A549 (cell line): ENCODE results near the gene SNRK. TPM values are rescaled to one million over a fixed set of nuclear protein-coding genes. Genes with fewer than 3 reads are reported as not detected.

Experiments used
- ATAC-seq, 2 experiments: fragments of 200-7000 bp in 1 of 2; fragments of >200 bp in 1 of 2; cut with Nextera tagmentation in 1 of 2; cut with Tn5 transposase in 1 of 2; 3 replicates each; pipeline versions ENCODE4 v1.8.0 to v1.9.1; 2018 to 2020; ENCODE audit warnings: mild to moderate bottlenecking in 1 of 2, moderate library complexity in 1 of 2
- CTCF ChIA-PET: fragments of 300-600 bp; sonication (Branson Sonifier 250); formaldehyde crosslinking; extraction: SDS; loops from one replicate; lab custom pipeline; 2021; ENCODE audit warnings: antibody characterized with exemption, inconsistent platforms; lab: Yijun Ruan, JAX
- POLR2A ChIA-PET: fragments of 350-600 bp; formaldehyde crosslinking; extraction: SDS; loops from one replicate; lab custom pipeline; 2021; ENCODE audit warnings: antibody characterized with exemption, inconsistent platforms; lab: Yijun Ruan, JAX
- DNase-seq, 2 experiments: peaks; one replicate each; pipeline versions ENCODE4 v3.0.0 to v3.0.0-alpha.2; 2011 to 2016; ENCODE audit warnings: low read depth in 1 of 2, low spot score in 1 of 2
- FAIRE-seq: peaks from 2 replicates; lab custom pipeline; 2011; peaks lifted over from hg19 to GRCh38; lab: Jason Lieb, UNC
- H3K27ac ChIP-seq, 2 experiments: fragments of >200 bp; sonication (Bioruptor Twin); formaldehyde crosslinking; 3 replicates each; pipeline ENCODE4 v1.5.1; 2016 to 2017
- H3K4me1 ChIP-seq: fragments of >200 bp; sonication (Bioruptor Twin); formaldehyde crosslinking; 3 replicates; pipeline ENCODE4 v1.6.1; 2016
- H3K4me2 ChIP-seq: fragments of >200 bp; sonication (Bioruptor Twin); formaldehyde crosslinking; 3 replicates; pipeline ENCODE4 v1.6.1; 2016
- H3K4me3 ChIP-seq: fragments of >200 bp; sonication (Bioruptor Twin); formaldehyde crosslinking; 3 replicates; pipeline ENCODE4 v1.5.1; 2016
- H3K9me3 ChIP-seq: fragments of >200 bp; sonication (Bioruptor Twin); formaldehyde crosslinking; 3 replicates; pipeline ENCODE4 v1.6.1; 2016
- BHLHE40 ChIP-seq: IDR thresholded peaks from 2 replicates; pipeline ENCODE4 v1.6.1; 2012; ENCODE audit warnings: low read depth, low read length, inconsistent platforms
- CHD2 ChIP-seq: fragments of 150-350 bp; IDR thresholded peaks from 2 replicates; pipeline ENCODE4 v1.6.1; 2014; ENCODE audit warnings: low read length; ENCODE audit not compliant: partially characterized antibody
- CHD4 ChIP-seq: fragments of 200-600 bp; sonication (generic); IDR thresholded peaks from 2 replicates; pipeline ENCODE4 v1.6.1; 2016; ENCODE audit warnings: antibody characterized with exemption, mild to moderate bottlenecking, borderline replicate concordance
- EHF ChIP-seq: fragments of 250-450 bp; sonication (Bioruptor Pico); IDR thresholded peaks from 2 replicates; pipeline ENCODE4 v1.5.0; 2020; ENCODE audit warnings: mild to moderate bottlenecking
- ESRRA ChIP-seq: fragments of 150-350 bp; IDR thresholded peaks from 2 replicates; pipeline ENCODE4 v1.6.1; 2014; ENCODE audit warnings: mild to moderate bottlenecking, low read length, borderline replicate concordance
- FOSL2 ChIP-seq, 2 experiments: fragments of 450-650 bp in 1 of 2; fragments of >200 bp in 1 of 2; sonication (Bioruptor Twin) in 1 of 2; formaldehyde crosslinking; IDR thresholded peaks; 2 replicates each; pipeline versions ENCODE4 v1.5.0 to v1.6.1; 2016 to 2020; ENCODE audit warnings: mild to moderate bottlenecking in 1 of 2, moderate library complexity in 1 of 2
- FOXS1 ChIP-seq: fragments of 250-450 bp; sonication (Bioruptor Pico); IDR thresholded peaks from 2 replicates; pipeline ENCODE4 v1.5.0; 2020; ENCODE audit warnings: mild to moderate bottlenecking, moderate library complexity
- HDAC2 ChIP-seq: fragments of 200-600 bp; sonication (generic); IDR thresholded peaks from 2 replicates; pipeline ENCODE4 v1.6.1; 2016
- KDM1A ChIP-seq: fragments of 200-600 bp; sonication (generic); IDR thresholded peaks from 2 replicates; pipeline ENCODE4 v1.6.1; 2016; ENCODE audit warnings: low read depth, mild to moderate bottlenecking
- KDM5A ChIP-seq: fragments of 200-600 bp; sonication (generic); IDR thresholded peaks from 2 replicates; pipeline ENCODE4 v1.6.1; 2016; ENCODE audit warnings: antibody characterized with exemption, mild to moderate bottlenecking
- MAFK ChIP-seq: fragments of 450-650 bp; IDR thresholded peaks from 2 replicates; pipeline ENCODE4 v1.6.1; 2014; ENCODE audit not compliant: partially characterized antibody
- MAZ ChIP-seq: fragments of 150-350 bp; IDR thresholded peaks from 2 replicates; pipeline ENCODE4 v1.6.1; 2014; ENCODE audit warnings: antibody characterized with exemption, low read depth, low read length, borderline replicate concordance
- PHF8 ChIP-seq: fragments of 200-600 bp; sonication (generic); IDR thresholded peaks from 2 replicates; pipeline ENCODE4 v1.6.1; 2016; ENCODE audit warnings: low read depth, mild to moderate bottlenecking, antibody characterized with exemption, moderate library complexity, borderline replicate concordance
- POLR2A ChIP-seq: IDR thresholded peaks from 2 replicates; pipeline ENCODE4 v1.6.1; 2012; ENCODE audit warnings: mild to moderate bottlenecking, low read length
- RAD21 ChIP-seq, 2 experiments: fragments of >200 bp in 1 of 2; sonication (Bioruptor Twin) in 1 of 2; formaldehyde crosslinking in 1 of 2; IDR thresholded peaks in 1 of 2; conservative IDR thresholded peaks in 1 of 2; 2 replicates in 1 of 2; 3 replicates in 1 of 2; pipeline ENCODE4 v1.6.1; 2012 to 2018; ENCODE audit warnings: inconsistent platforms in 1 of 2
- RARB ChIP-seq: fragments of 250-450 bp; sonication (Bioruptor Pico); IDR thresholded peaks from 2 replicates; pipeline ENCODE4 v1.8.0; 2021; ENCODE audit warnings: mild to moderate bottlenecking, moderate library complexity
- RCOR1 ChIP-seq: fragments of 150-350 bp; IDR thresholded peaks from 2 replicates; pipeline ENCODE4 v1.6.1; 2014; ENCODE audit warnings: antibody characterized with exemption, low read length, low read depth
- SMC3 ChIP-seq: fragments of >200 bp; sonication (Bioruptor Twin); formaldehyde crosslinking; IDR thresholded peaks from 3 replicates; pipeline ENCODE4 v1.6.1; 2018; ENCODE audit warnings: inconsistent platforms
- ZFP36 ChIP-seq: fragments of 450-650 bp; IDR thresholded peaks from 2 replicates; pipeline ENCODE4 v1.6.1; 2014; ENCODE audit warnings: borderline replicate concordance; ENCODE audit not compliant: partially characterized antibody
- ZNF302 ChIP-seq: fragments of 250-450 bp; sonication (Bioruptor Pico); IDR thresholded peaks from 2 replicates; pipeline ENCODE4 v1.9.0; 2021; ENCODE audit warnings: inconsistent platforms, mild to moderate bottlenecking, moderate library complexity
- WGBS: methylation state at CpG from one replicate; pipeline ENCODE4 v1.1.6; 2017; ENCODE audit errors: missing lambda C conversion rate; 5-methylcytosine and 5-hydroxymethylcytosine counted together
- polyA plus RNA-seq, 4 experiments: library from polyadenylated mRNA; depleted of rRNA in 3 of 4; stranded (reverse); fragments of >200 nt; fragmentation: RNase III in 1 of 4; extraction: RNeasy Plus Mini Kit Qiagen cat#74134 plus additional on column Dnase treatment in 1 of 4; gene quantifications; 2 replicates in 3 of 4; 3 replicates in 1 of 4; pipeline ENCODE4 v1.2.3, GENCODE V29; 2011 to 2017
- TF ChIP-seq, protein P1 (sequence below): IDR thresholded peaks from 2 replicates; pipeline ENCODE4 v1.6.1; 2012
- TF ChIP-seq, protein P2 (sequence below): fragments of 150-350 bp; IDR thresholded peaks from 2 replicates; pipeline ENCODE4 v1.6.1; 2014; ENCODE audit warnings: low read depth, mild to moderate bottlenecking, low read length
- TF ChIP-seq, protein P3 (sequence below): IDR thresholded peaks from 2 replicates; pipeline ENCODE4 v1.6.1; 2012
- TF ChIP-seq, protein P4 (sequence below): fragments of >200 bp; sonication (Bioruptor Twin); formaldehyde crosslinking; IDR thresholded peaks from 3 replicates; pipeline ENCODE4 v1.6.1; 2016
- TF ChIP-seq, protein P5 (sequence below): fragments of >200 bp; sonication (Bioruptor Twin); formaldehyde crosslinking; IDR thresholded peaks from 2 replicates; pipeline ENCODE4 v1.6.1; 2016
- TF ChIP-seq, protein P6 (sequence below): fragments of 250-450 bp; sonication (Bioruptor Pico); IDR thresholded peaks from 2 replicates; pipeline ENCODE4 v1.5.0; 2020; ENCODE audit warnings: low read depth, mild to moderate bottlenecking, moderate library complexity

Gene SNRK
- polyA plus RNA-seq, 2 of the 4 experiments (the other 2 are of a cell fraction): 3.5 to 7.2 TPM

DNA sequence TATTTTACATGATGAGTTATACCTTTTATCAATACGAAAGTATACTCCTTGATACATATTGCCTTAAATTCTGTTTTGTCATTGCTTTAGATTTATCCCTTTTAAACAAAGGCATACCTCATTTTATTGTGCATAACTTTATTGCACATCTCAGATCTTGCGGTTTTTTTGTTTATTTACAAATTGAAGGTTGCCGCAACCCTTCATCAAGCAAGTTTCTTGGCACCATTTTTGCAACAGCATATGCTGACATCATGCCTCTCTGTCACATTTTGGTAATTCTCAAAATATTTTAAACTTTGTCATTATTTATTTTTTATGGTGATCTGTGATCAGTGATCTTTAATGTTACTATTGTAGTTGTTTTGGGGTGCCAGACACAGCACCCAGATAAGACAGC lies 20.9 kb downstream of the SNRK start:
- no peak overlapping the region for H3K4me2 ChIP-seq
- TF ChIP-seq, protein P1, sequence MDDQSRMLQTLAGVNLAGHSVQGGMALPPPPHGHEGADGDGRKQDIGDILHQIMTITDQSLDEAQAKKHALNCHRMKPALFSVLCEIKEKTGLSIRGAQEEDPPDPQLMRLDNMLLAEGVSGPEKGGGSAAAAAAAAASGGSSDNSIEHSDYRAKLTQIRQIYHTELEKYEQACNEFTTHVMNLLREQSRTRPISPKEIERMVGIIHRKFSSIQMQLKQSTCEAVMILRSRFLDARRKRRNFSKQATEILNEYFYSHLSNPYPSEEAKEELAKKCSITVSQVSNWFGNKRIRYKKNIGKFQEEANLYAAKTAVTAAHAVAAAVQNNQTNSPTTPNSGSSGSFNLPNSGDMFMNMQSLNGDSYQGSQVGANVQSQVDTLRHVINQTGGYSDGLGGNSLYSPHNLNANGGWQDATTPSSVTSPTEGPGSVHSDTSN: no peak
- no peak for TF ChIP-seq RARB (CRISPR knock-in tag)
- TF ChIP-seq MAZ: no peak
- no peak for TF ChIP-seq HDAC2
- TF ChIP-seq, protein P2, sequence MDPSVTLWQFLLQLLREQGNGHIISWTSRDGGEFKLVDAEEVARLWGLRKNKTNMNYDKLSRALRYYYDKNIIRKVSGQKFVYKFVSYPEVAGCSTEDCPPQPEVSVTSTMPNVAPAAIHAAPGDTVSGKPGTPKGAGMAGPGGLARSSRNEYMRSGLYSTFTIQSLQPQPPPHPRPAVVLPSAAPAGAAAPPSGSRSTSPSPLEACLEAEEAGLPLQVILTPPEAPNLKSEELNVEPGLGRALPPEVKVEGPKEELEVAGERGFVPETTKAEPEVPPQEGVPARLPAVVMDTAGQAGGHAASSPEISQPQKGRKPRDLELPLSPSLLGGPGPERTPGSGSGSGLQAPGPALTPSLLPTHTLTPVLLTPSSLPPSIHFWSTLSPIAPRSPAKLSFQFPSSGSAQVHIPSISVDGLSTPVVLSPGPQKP: no peak
- DNase-seq (no peak), FAIRE-seq (no peak), ATAC-seq (no peak)
- WGBS: 85% methylated on average over 3 of the region's 3 CpGs
- no peak overlapping the region for H3K4me3 ChIP-seq
- H3K9me3 ChIP-seq: no peaks in the 10 kb centered on the region
- no peaks in the 10 kb centered on the region for H3K4me1 ChIP-seq
- no peak overlapping the region for H3K27ac ChIP-seq
- ChIA-PET CTCF (interaction anchor here (1.8 kb wide), 1 partner anchor 14 kb away, joined by 4 read pairs; no protein-coding TSS in a partner anchor), POLR2A (no interaction called here)

DNA sequence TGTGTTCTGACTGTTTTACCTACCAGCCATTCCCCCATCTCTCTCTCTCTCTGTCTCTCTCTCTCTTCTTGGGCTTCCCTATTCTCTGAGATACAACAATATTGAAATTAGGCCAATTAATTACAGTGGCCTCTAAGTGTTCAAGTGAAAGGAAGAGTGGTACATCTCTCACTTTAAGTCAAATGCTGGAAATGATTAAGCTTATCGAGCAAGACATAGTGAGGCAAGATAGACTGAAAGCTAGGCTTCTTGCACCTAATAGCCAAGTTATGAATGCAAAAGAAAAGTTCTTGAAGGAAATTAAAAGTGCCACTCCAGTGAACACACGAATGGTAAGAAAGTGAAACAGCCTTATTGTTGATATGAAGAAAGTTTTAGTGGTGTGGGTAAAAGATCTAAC lies 21.3 kb downstream of the SNRK start:
- DNase-seq: no peak
- Histone ChIP-seq H3K4me1 (no peaks in the 10 kb centered on the region), H3K27ac (no peak overlapping the region), H3K9me3 (no peaks in the 10 kb centered on the region), H3K4me2 (no peak overlapping the region), H3K4me3 (no peak overlapping the region)
- TF ChIP-seq SMC3 (no peak), CHD4 (no peak), PHF8 (no peak), ESRRA (no peak), FOXS1 (no peak), CHD2 (no peak), EHF (no peak), RAD21 (conservative IDR thresholded peaks at IDR 0.05 in 1 of 2, IDR thresholded peaks at IDR 0.05 in 1 of 2) (no peak), BHLHE40 (no peak), FOSL2 (IDR thresholded peaks at IDR 0.05) (no peak), FOSL2 (CRISPR knock-in tag; IDR thresholded peaks at IDR 0.05) (no peak), KDM5A (no peak), ZFP36 (no peak), POLR2A (no peak), ZNF302 (CRISPR knock-in tag) (no peak)
- TF ChIP-seq, protein P3, sequence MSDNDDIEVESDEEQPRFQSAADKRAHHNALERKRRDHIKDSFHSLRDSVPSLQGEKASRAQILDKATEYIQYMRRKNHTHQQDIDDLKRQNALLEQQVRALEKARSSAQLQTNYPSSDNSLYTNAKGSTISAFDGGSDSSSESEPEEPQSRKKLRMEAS: no peak
- ChIA-PET POLR2A (no interaction called here), CTCF (interaction anchor here (1.8 kb wide), 1 partner anchor 14 kb away, joined by 4 read pairs; no protein-coding TSS in a partner anchor)
- no peak for ATAC-seq
- FAIRE-seq: no peak
- WGBS: 86% methylated on average over 2 of the region's 2 CpGs

DNA sequence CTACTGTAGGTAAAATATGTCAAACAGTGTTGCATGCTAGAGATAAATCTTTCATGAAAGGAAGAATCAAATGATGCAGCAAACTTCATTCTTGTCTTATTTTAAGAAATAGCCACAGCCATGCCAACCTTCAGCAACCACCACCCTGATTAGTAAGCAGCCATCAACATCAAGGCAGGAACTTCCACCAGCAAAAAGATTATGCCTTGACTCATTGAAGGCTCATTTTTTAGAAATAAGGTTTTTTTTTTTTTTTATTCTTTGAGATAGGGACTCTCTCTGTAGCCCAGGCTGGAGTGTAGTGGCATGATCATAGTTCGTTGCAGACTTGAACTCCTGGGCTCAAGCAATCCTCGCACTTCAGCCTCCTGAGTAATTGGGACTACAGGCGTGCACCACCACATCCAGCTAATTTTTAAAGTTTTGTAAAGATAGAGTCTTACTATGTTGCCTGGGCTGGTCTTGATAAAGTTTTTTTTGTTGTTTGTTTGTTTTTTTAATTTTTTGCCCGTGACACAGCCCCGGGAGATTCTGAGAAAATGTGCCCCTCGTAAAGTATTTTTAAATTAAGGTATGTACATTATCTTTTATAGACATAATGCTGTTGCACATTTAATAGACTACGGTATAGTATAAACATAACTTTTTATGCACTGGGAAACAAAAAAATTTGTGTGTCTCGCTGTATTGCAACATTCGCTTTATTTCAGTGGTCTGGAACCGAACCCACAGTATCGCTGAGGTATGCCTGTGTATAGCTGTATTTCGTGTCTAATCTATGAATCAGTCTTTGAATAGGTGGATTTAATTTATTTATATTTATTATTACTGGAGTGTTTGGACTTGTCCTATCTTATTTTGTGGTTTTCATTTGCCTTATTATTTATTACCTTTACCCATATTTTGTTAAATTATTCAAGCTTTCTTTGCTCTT lies 23.3 kb downstream of the SNRK start:
- Histone ChIP-seq H3K4me2 (no peak overlapping the region), H3K27ac (no peak overlapping the region), H3K9me3 (no peaks in the 10 kb centered on the region), H3K4me3 (no peak overlapping the region), H3K4me1 (no peaks in the 10 kb centered on the region)
- no peak for FAIRE-seq
- no peak for ATAC-seq
- WGBS: 93% methylated on average over 12 of the region's 12 CpGs
- ChIA-PET POLR2A (no interaction called here), CTCF (interaction anchor here (0.6 kb wide), 1 partner anchor 44 kb away, joined by 3 read pairs; no protein-coding TSS in a partner anchor)
- no peak for DNase-seq
- TF ChIP-seq MAFK: no peak
- TF ChIP-seq, protein P1: no peak
- no peak for TF ChIP-seq RCOR1
- TF ChIP-seq, protein P4, sequence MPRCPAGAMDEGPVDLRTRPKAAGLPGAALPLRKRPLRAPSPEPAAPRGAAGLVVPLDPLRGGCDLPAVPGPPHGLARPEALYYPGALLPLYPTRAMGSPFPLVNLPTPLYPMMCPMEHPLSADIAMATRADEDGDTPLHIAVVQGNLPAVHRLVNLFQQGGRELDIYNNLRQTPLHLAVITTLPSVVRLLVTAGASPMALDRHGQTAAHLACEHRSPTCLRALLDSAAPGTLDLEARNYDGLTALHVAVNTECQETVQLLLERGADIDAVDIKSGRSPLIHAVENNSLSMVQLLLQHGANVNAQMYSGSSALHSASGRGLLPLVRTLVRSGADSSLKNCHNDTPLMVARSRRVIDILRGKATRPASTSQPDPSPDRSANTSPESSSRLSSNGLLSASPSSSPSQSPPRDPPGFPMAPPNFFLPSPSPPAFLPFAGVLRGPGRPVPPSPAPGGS: no peak
- TF ChIP-seq, protein P5, sequence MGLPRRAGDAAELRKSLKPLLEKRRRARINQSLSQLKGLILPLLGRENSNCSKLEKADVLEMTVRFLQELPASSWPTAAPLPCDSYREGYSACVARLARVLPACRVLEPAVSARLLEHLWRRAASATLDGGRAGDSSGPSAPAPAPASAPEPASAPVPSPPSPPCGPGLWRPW: no peak
- no peak for TF ChIP-seq PHF8
- no peak for TF ChIP-seq KDM1A
- no peak for TF ChIP-seq KDM5A
- TF ChIP-seq, protein P6, sequence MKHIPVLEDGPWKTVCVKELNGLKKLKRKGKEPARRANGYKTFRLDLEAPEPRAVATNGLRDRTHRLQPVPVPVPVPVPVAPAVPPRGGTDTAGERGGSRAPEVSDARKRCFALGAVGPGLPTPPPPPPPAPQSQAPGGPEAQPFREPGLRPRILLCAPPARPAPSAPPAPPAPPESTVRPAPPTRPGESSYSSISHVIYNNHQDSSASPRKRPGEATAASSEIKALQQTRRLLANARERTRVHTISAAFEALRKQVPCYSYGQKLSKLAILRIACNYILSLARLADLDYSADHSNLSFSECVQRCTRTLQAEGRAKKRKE (CRISPR knock-in tag): no peak
